ENCODE data around the gene DKKL1. TPM values are rescaled to one million over a fixed set of nuclear protein-coding genes. Genes with fewer than 3 reads are reported as not detected.
A peak's percentile ranks its signal among the peaks of the same experiment; 100 is the strongest.
"Not testable (repeated sequence)": the region's sequence is repeated elsewhere in the genome, so short reads cannot be mapped to it uniquely, and the experiment has no call there.

DKKL1 gene
- total RNA-seq, 6 donors from 2014 or later: 0.40 to 0.69 (median 0.61) TPM; not detected in 3

- H3K27me3 ChIP-seq: no peaks in the 10 kb centered on the region
- H3K9me3 ChIP-seq: no peaks in the 10 kb centered on the region
- no peak overlapping the region for H3K4me3 ChIP-seq
- H3K36me3 ChIP-seq: peaks cover 0 to 11% (median 10%) of the 10 kb centered on the region in 4 donors
- no peak overlapping the region for H3K27ac ChIP-seq
- WGBS, 2 donors: 48 to 63% methylated on average over 2 of the region's 2 CpGs
- TF ChIP-seq POLR2AphosphoS5 (IDR thresholded peaks at IDR 0.05): no peak
- DNase-seq (peak in 1 of 2 donors; percentile 73), ATAC-seq (ENCODE audit: low FRiP score in 2 of 2) (peak in 1 of 2 donors; percentile 74)
- H3K4me1 ChIP-seq: peaks cover 13 to 29% (median 14%) of the 10 kb centered on the region in 4 donors
Measured at GRCh38 chr19:49331616-49332055, 32.0 kb upstream of the DKKL1 start.

GRCh38 chr19:49332691-49333417 is 30.8 kb upstream of the DKKL1 start:
- 88 to 90% methylated on average over 12 to 13 of the region's 13 CpGs for WGBS, 2 donors
- not testable (repeated sequence) for H3K4me3 ChIP-seq; H3K9me3 ChIP-seq; H3K27me3 ChIP-seq; DNase-seq; ATAC-seq (ENCODE audit: low FRiP score in 2 of 2)
- Histone ChIP-seq H3K4me1 (peaks cover 14 to 33% (median 16%) of the 10 kb centered on the region in 4 donors), H3K36me3 (peaks cover 0 to 15% (median 10%) of the 10 kb centered on the region in 4 donors), H3K27ac (peak overlapping the region in 1 of 4 donors; percentile 88)

- 66 to 69% methylated on average over 3 of the region's 3 CpGs for WGBS, 2 donors
- peak overlapping the region in 3 of 4 donors; percentile 49 to 88 (median 52) for H3K27ac ChIP-seq
- DNase-seq: no peak
Measured at GRCh38 chr19:49333418-49333805, 30.3 kb upstream of the DKKL1 start.

GRCh38 chr19:49333811-49334288 is 29.8 kb upstream of the DKKL1 start:
- 43 to 80% methylated on average over 1 to 6 of the region's 8 CpGs for WGBS, 2 donors
- TF ChIP-seq POLR2AphosphoS5 (IDR thresholded peaks at IDR 0.05) (no peak), POLR2A (IDR thresholded peaks at IDR 0.05) (no peak), EP300 (IDR thresholded peaks at IDR 0.05) (no peak), CTCF (IDR thresholded peaks at IDR 0.05) (no peak)

More at GRCh38 chr19:49333418-49333805, 30.3 kb upstream of the DKKL1 start:
- Histone ChIP-seq H3K4me3 (peak overlapping the region in 1 of 4 donors; percentile 14), H3K27me3 (no peaks in the 10 kb centered on the region), H3K9me3 (no peaks in the 10 kb centered on the region), H3K36me3 (peaks cover 0 to 15% (median 10%) of the 10 kb centered on the region in 4 donors), H3K4me1 (peaks cover 18 to 36% (median 21%) of the 10 kb centered on the region in 4 donors)
- ATAC-seq (ENCODE audit: low FRiP score in 2 of 2): no peak
- no peak for TF ChIP-seq CTCF (IDR thresholded peaks at IDR 0.05)
- TF ChIP-seq POLR2AphosphoS5 (IDR thresholded peaks at IDR 0.05): no peak
- no peak for TF ChIP-seq EP300 (IDR thresholded peaks at IDR 0.05)
- no peak for TF ChIP-seq POLR2A (IDR thresholded peaks at IDR 0.05)

GRCh38 chr19:49335071-49335783 is 28.4 kb upstream of the DKKL1 start, which contains the start of gene CD37:
TSS of gene CD37 (plus strand) at chr19:49335406. CDS start at chr19:49335541, 135 bp downstream.
- peaks cover 0 to 13% (median 10%) of the 10 kb centered on the region in 4 donors for H3K36me3 ChIP-seq
- no peak for ATAC-seq (ENCODE audit: low FRiP score in 2 of 2)
- peak in 1 of 2 donors; percentile 55 for DNase-seq
- peak within 1 kb of the TSS; percentile 65 to 88 (median 76) for H3K27ac ChIP-seq
- no peak for TF ChIP-seq EP300 (IDR thresholded peaks at IDR 0.05)
- TF ChIP-seq POLR2A (IDR thresholded peaks at IDR 0.05): peak in 1 of 4 donors; percentile 26
- TF ChIP-seq POLR2AphosphoS5 (IDR thresholded peaks at IDR 0.05): peak in 1 of 2 donors; percentile 5
- no peak for TF ChIP-seq CTCF (IDR thresholded peaks at IDR 0.05)
- no peaks in the 10 kb centered on the region for H3K27me3 ChIP-seq
- peak within 1 kb of the TSS in 3 of 4 donors; percentile 38 to 54 (median 46) for H3K4me3 ChIP-seq
- peaks cover 34 to 52% (median 37%) of the 10 kb centered on the region in 4 donors for H3K4me1 ChIP-seq
- H3K9me3 ChIP-seq: no peaks in the 10 kb centered on the region
- WGBS, 2 donors: 60 to 65% methylated on average over 13 of the region's 13 CpGs

More at GRCh38 chr19:49333811-49334288, 29.8 kb upstream of the DKKL1 start:
- H3K36me3 ChIP-seq: peaks cover 0 to 15% (median 10%) of the 10 kb centered on the region in 4 donors
- no peaks in the 10 kb centered on the region for H3K9me3 ChIP-seq
- peaks cover 22 to 40% (median 25%) of the 10 kb centered on the region in 4 donors for H3K4me1 ChIP-seq
- ATAC-seq (ENCODE audit: low FRiP score in 2 of 2) (peak in 1 of 2 donors; percentile 16), DNase-seq (peak; percentile 65 to 79)
- no peaks in the 10 kb centered on the region for H3K27me3 ChIP-seq
- H3K4me3 ChIP-seq: peak overlapping the region in 1 of 4 donors; percentile 14
- peak overlapping the region in 3 of 4 donors; percentile 49 to 88 (median 52) for H3K27ac ChIP-seq
